DMS53 (cell line): ENCODE measurements around the gene EGLN2.
"Not testable (repeated sequence)": the region's sequence is repeated elsewhere in the genome, so short reads cannot be mapped to it uniquely, and the experiment has no call there.

Experiments used
- DNase-seq: peaks from one replicate; lab custom pipeline; 2025; lab: John Stamatoyannopoulos, UW

The EGLN2 gene

GRCh38 chr19:40818480-40819399, 19.7 kb downstream of the EGLN2 start:
- peak; percentile 82 for DNase-seq

DNA sequence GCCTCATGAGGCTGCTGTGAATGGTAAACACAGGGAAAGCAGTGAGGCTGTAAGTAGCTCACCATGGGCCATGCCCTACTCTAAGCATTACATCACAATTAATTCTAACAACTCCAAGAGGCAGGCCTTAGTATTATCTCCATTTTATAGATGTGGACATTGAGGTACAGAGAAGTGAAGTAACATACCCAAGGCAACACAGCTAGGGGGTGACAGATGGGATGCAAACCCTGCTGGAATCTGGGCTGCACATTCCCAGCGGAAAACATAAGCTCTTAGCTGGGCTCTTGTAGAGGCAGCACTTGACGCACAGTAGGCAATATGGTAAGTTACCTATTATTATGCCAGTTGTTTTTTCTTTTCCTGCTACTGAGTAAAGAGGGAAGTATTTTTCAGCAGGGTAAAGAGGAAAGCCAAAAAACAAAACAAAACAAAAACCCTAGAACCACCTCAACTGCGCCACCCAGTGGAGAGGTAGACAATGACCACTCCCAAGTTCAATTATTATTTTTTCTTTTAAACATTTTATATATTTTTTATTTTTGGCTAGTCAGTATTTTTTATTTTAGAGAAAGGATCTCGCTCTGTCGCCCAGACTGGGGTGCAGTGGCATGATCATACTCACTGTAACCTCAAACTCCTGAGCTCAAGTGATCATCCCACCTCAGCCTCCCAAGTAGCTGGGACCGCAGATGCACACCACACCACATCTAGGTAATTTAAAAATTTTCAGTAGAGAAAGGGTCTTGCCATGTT, 20.7 kb downstream of the EGLN2 start:
- peak; percentile 52 for DNase-seq

DNA sequence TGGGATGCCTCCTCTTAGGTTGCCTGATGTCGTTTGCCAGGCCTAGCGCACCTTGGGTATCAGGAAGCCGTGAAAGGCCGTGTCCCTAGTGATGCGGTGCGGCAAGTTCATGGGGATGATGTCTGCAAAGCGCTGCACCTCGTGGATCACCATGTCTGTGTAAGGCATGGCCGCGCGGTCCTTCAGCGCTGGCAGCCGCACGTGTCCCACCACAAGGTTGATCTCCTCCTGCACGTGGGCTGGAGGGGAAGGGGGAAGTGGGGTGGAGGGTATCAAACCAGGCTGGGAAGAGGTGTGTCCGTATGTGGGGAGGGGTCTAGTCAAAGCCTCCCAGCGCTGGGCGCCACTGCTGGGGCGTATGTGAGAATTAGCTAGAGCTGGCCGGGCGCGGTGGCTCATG, 23.2 kb downstream of the EGLN2 start:
- DNase-seq: no peak

- not testable (repeated sequence) for DNase-seq
These were observed 23.9 kb downstream of the EGLN2 start for GRCh38 chr19:40822704-40823553.

GRCh38 chr19:40824916-40825315, 25.9 kb downstream of the EGLN2 start:
- not testable (repeated sequence) for DNase-seq

DNA sequence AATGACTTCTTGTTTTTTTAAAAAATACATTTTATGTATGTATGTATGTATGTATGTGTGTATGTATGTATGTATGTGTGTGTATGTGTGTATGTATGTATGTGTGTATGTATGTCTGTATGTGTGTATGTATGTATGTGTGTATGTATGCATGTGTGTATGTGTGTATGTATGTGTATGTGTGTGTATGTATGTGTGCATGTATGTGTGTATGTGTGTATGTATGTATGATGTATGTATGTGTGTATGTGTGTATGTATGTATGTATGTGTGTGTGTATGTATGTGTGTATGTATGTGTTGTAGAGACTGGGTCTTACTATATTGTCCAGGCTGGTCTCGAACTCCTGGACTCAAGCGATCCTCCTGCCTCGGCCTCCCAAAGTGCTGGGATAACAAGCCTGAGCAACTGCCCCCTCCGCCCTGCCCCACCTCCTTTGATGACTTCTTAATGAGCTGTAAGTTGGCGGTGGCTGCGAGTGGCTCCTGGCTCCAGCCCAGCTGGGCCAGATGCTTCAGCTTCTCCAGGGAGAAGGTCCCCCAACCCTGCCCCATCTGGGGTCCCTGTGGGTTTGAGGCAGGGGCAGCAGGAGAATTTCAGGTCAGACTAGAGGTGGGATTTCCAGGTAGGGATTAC, 26.6 kb downstream of the EGLN2 start:
- not testable (repeated sequence) for DNase-seq

DNA sequence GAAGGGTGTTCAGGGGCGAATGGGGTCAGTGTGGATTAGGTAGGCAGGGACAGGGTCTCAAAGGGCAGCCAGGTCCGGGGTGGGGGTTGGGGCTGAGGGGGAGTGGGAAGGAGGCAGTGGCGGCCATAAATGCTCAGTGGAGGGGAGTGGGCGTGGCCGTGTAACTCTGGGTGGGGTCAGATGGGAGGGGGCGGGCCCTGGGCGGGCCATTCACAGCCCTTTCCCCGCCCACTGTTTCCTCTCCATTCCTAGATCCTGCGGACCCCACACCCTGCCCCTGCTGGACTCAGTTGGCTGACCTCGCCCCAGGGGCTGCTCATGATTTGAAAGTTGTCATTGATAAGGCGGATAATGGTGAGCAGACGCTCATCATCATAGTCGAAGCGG, 27.3 kb downstream of the EGLN2 start:
- not testable (repeated sequence) for DNase-seq

- not testable (repeated sequence) for DNase-seq
These were observed 27.9 kb downstream of the EGLN2 start for GRCh38 chr19:40826699-40827385.

GRCh38 chr19:40827386-40828247, 28.6 kb downstream of the EGLN2 start:
- no peak for DNase-seq

GRCh38 chr19:40829205-40829604, 30.2 kb downstream of the EGLN2 start:
- DNase-seq: no peak

DNA sequence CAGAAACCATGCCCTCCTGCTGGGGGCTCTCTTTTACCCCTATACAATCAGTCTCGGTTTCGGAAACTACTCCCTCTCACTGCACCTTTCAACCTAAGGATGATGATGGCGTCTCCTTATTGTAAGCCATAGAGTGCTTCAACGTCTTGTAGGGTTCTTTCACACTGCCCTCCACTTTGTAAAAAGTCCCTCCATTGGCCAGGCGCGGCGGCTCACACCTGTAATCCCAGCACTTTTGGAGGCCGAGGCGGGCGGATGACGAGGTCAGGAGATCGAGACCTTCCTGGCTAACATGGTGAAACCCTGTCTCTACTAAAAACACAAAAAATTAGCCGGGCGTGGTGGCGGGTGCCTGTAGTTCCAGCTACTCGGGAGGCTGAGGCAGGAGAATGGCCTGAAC, 31.8 kb downstream of the EGLN2 start:
- not testable (repeated sequence) for DNase-seq

- DNase-seq: peak; percentile 20
These were observed 32.8 kb downstream of the EGLN2 start for GRCh38 chr19:40831502-40832430.

DNA sequence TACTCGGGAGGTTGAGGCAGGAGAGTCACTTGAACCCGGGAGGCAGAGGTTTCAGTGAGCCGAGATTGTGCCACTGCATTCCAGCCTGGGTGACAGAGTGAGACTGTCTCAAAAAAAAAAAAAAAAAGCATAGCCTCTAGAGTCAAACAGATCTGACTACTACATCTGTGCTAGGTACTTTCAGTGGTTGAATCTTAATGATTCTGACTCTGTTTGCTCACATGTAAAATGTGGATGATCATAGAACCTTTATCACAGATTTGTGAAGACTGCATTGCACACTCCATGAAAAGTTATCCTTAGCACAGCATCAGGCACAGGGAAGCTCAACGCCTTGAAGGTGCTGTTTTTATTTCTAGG, 33.4 kb downstream of the EGLN2 start:
- DNase-seq: not testable (repeated sequence)

DNA sequence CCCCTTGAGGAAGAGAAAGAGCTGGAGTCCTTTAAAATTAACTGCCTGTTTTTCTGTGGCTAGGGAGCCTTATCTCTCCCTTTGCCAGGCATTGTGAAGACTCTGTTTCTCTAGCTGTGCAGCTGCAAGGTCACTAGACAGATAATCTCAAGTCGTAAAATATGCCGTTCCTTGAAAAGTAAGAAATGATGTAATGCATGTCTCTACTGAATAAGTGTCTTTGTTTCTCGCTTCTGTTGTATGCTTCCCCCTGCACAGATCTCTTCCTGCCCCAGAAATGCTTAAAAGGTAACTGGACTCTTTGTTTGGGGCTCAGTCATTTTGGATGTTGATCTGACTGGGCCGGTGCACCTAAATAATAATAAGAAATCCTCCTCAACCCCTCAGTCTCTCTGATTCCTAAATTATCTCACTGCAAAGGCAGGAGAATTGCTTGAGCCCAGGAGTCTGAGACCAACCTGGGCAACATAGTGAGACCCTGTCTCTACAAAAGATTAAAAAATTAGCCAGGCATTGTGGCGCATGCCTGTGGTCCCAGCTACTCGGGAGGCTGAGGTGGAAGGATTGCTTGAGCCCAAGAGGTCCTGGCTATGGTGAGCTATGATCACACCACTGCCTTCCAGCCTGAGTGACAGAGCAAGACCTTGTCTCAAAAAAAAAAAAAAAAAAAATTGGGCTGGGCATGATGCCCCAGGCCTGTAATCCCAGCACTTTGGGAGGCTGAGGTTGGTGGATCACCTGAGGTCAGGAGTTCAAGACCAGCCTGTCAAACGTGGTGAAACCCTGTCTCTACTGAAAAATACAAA, 34.9 kb downstream of the EGLN2 start:
- not testable (repeated sequence) for DNase-seq

GRCh38 chr19:40836754-40837429, 37.9 kb downstream of the EGLN2 start:
- no peak for DNase-seq

- not testable (repeated sequence) for DNase-seq
These were observed 39.5 kb downstream of the EGLN2 start for GRCh38 chr19:40838477-40838876.

DNA sequence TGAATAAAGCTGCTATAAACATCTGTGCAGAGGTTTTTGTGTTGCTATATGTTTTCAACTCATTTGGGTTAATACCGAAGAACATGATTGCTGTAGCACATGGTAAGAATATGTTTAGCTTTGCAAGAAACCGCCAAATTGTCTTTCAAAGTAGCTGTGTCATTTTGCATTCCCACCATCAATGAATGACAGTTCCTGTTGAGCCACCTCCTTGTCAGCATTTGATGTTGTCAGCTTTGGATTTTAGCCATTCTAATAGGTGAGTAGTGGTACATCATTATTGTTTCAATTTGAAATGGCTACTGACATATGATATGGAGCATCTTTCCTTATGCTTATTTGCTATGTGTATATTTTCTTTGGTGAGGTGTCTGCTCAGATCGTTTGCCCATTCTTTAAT, 43.0 kb downstream of the EGLN2 start:
- not testable (repeated sequence) for DNase-seq
